CD14-positive monocyte (primary cell): ENCODE data around the gene PDE11A. TPM values are rescaled to one million over a fixed set of nuclear protein-coding genes. Genes with fewer than 3 reads are reported as not detected.
A peak's percentile ranks its signal among the peaks of the same experiment; 100 is the strongest.

ENCODE experiments used
- DNase-seq, 3 donors: peaks; one replicate each; pipeline ENCODE4 v3.0.0-alpha.2; 2011 to 2022
- H2AFZ ChIP-seq: 2 replicates; pipeline ENCODE4 v1.6.0; 2012; ENCODE audit warnings: mild to moderate bottlenecking, low read depth, low read length, inconsistent platforms; ENCODE audit not compliant: insufficient read depth, poor library complexity, severe bottlenecking
- H3K27ac ChIP-seq, 2 donors: 1 replicate in 1 of 2; 2 replicates in 1 of 2; pipeline ENCODE4 v1.5.1; 2012 to 2013; ENCODE audit warnings: low read length in 2 of 2, control low read depth in 1 of 2, inconsistent platforms in 1 of 2, low read depth in 1 of 2, mild to moderate bottlenecking in 1 of 2
- H3K27me3 ChIP-seq, 2 donors: one replicate each; pipeline versions ENCODE4 v1.6.0 to v1.6.1; 2011 to 2013; ENCODE audit warnings: low read length in 2 of 2; ENCODE audit not compliant: control insufficient read depth in 2 of 2, insufficient read depth in 2 of 2
- H3K36me3 ChIP-seq, 2 donors: replicated peaks in 1 of 2; 1 replicate in 1 of 2; 2 replicates in 1 of 2; pipeline versions ENCODE4 v1.5.1 to v1.6.1; 2012 to 2013; ENCODE audit warnings: low read length in 2 of 2, control low read depth in 1 of 2, inconsistent platforms in 1 of 2, mild to moderate bottlenecking in 1 of 2; ENCODE audit not compliant: insufficient read depth in 2 of 2, control insufficient read depth in 1 of 2
- H3K4me1 ChIP-seq, 2 donors: 1 replicate in 1 of 2; 2 replicates in 1 of 2; pipeline versions ENCODE4 v1.5.1 to v1.6.1; 2012 to 2013; ENCODE audit warnings: low read length in 2 of 2, control low read depth in 1 of 2, inconsistent platforms in 1 of 2, mild to moderate bottlenecking in 1 of 2, moderate library complexity in 1 of 2; ENCODE audit not compliant: insufficient read depth in 2 of 2, control insufficient read depth in 1 of 2
- H3K4me2 ChIP-seq: replicated peaks from 2 replicates; pipeline ENCODE3; 2012; ENCODE audit warnings: low read length, moderate library complexity, mild to moderate bottlenecking; ENCODE audit not compliant: poor library complexity, severe bottlenecking; ENCODE audit errors: extremely low read depth
- H3K4me3 ChIP-seq, 3 experiments: fragments of 200-600 bp in 1 of 3; sonication (generic) in 1 of 3; replicated peaks in 1 of 3; 1 replicate in 2 of 3; 2 replicates in 1 of 3; pipeline ENCODE4 v1.5.1; 2011 to 2013; ENCODE audit warnings: low read length in 3 of 3, mild to moderate bottlenecking in 3 of 3, control low read depth in 2 of 3, low read depth in 2 of 3, inconsistent platforms in 1 of 3, moderate library complexity in 1 of 3
- H3K79me2 ChIP-seq: 2 replicates; pipeline ENCODE4 v1.6.0; 2012; ENCODE audit warnings: mild to moderate bottlenecking, control low read depth, inconsistent platforms, low read length, moderate library complexity; ENCODE audit not compliant: insufficient read depth
- H3K9ac ChIP-seq: 2 replicates; pipeline ENCODE4 v1.6.0; 2017; ENCODE audit warnings: low read length, mild to moderate bottlenecking; ENCODE audit not compliant: insufficient read depth, poor library complexity, severe bottlenecking
- H3K9me3 ChIP-seq, 2 donors: replicated peaks in 1 of 2; 1 replicate in 1 of 2; 2 replicates in 1 of 2; pipeline versions ENCODE4 v1.5.1 to v1.6.1; 2012 to 2013; ENCODE audit warnings: low read length in 2 of 2, control low read depth in 1 of 2; ENCODE audit not compliant: control insufficient read depth in 1 of 2, insufficient read depth in 1 of 2
- H4K20me1 ChIP-seq: 2 replicates; pipeline ENCODE4 v1.6.0; 2012; ENCODE audit warnings: mild to moderate bottlenecking, low read length, control low read depth, moderate library complexity; ENCODE audit not compliant: insufficient read depth
- H3K27ac Mint-ChIP-seq, 7 donors: one replicate each; pipeline ENCODE4 v1.8.0; 2020; ENCODE audit warnings: mild to moderate bottlenecking in 7 of 7, mixed read lengths in 7 of 7, moderate library complexity in 6 of 7, inconsistent platforms in 2 of 7
- H3K27me3 Mint-ChIP-seq, 3 donors: one replicate each; pipeline ENCODE4 v1.8.0; 2021 to 2022; ENCODE audit warnings: low read depth in 3 of 3, mild to moderate bottlenecking in 3 of 3, mixed read lengths in 3 of 3, moderate library complexity in 3 of 3, inconsistent platforms in 1 of 3
- H3K36me3 Mint-ChIP-seq, 2 donors: one replicate each; pipeline ENCODE4 v1.8.0; 2020; ENCODE audit warnings: mixed read lengths in 2 of 2, inconsistent platforms in 1 of 2, mild to moderate bottlenecking in 1 of 2
- H3K4me1 Mint-ChIP-seq: one replicate; pipeline ENCODE4 v1.8.0; 2020; ENCODE audit warnings: mild to moderate bottlenecking, mixed read lengths
- H3K4me3 Mint-ChIP-seq, 2 donors: one replicate each; pipeline ENCODE4 v1.8.0; 2020; ENCODE audit warnings: mild to moderate bottlenecking in 2 of 2, mixed read lengths in 2 of 2, moderate library complexity in 1 of 2
- H3K9me3 Mint-ChIP-seq, 7 donors: one replicate each; pipeline ENCODE4 v1.8.0; 2020 to 2022; ENCODE audit warnings: mixed read lengths in 7 of 7, mild to moderate bottlenecking in 6 of 7, moderate library complexity in 6 of 7, inconsistent platforms in 2 of 7
- WGBS: methylation state at CpG from one replicate; pipeline ENCODE4 v1.1.5; 2013; ENCODE audit warnings: missing lambda C conversion rate; ENCODE audit not compliant: insufficient coverage; 5-methylcytosine and 5-hydroxymethylcytosine counted together
- intact Hi-C, 2 donors: fragments of 100-400 bp; cut with micrococcal nuclease; formaldehyde crosslinking; loops; one replicate each; pipeline versions ENCODE4 v1.15.0 to v1.15.1; 2023
- polyA plus RNA-seq, 3 donors: library from polyadenylated mRNA; depleted of rRNA in 1 of 3; unstranded in 2 of 3; stranded (reverse) in 1 of 3; fragments of 300-500 nt in 2 of 3; fragments of >200 nt in 1 of 3; fragmentation: Illumina TruSeq in 2 of 3; gene quantifications; 1 replicate in 2 of 3; 2 replicates in 1 of 3; pipeline ENCODE4 v1.2.3, GENCODE V29; 2012 to 2021
- TF ChIP-seq, protein P1 (sequence below): fragments of 200-600 bp; IDR thresholded peaks from one replicate; pipeline ENCODE4 v1.8.0; 2022; ENCODE audit warnings: antibody characterized with exemption, mild to moderate bottlenecking

PDE11A gene
- polyA plus RNA-seq, 3 donors, result not detected

DNA sequence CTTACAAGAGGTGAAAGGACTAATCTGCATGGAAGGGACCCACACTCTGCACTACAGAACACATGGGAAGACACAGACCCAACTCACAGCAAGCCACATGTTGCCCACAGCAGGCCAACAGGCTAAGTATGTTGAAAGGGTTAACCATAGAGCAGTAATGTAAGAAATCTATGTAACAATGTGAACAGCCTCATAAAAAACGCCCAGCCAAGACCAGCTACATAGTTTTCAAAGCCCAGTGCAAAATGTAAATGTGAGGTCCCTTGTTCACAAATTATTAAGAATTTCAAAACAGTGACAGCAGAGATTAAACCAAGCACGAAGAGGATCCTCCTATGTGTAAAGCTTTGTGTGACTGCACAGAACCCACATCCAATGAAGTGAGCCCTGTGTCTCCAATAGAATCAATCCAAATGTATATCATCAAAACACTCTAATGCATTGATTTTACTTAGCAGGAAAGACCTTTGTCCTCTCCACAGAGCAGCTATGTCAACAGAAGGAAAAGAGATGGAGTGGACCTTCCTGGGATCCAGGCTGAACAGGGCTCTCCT lies 469.9 kb downstream of the PDE11A start:
- Histone ChIP-seq H3K36me3 (no peaks in the 10 kb centered on the region), H3K4me3 (no peak overlapping the region), H3K79me2 (no peaks in the 10 kb centered on the region), H3K27ac (no peak overlapping the region), H3K4me1 (no peaks in the 10 kb centered on the region), H3K27me3 (no peaks in the 10 kb centered on the region), H4K20me1 (no peaks in the 10 kb centered on the region), H3K9ac (no peak overlapping the region), H3K9me3 (no peaks in the 10 kb centered on the region), H3K4me2 (no peak overlapping the region), H2AFZ (no peak overlapping the region)
- Mint-ChIP-seq H3K4me1 (no peaks in the 10 kb centered on the region), H3K27ac (no peak overlapping the region), H3K27me3 (no peaks in the 10 kb centered on the region), H3K4me3 (no peak overlapping the region), H3K9me3 (peaks cover 0 to 6% (median 2%) of the 10 kb centered on the region in 7 donors), H3K36me3 (no peaks in the 10 kb centered on the region)
- TF ChIP-seq, protein P1, sequence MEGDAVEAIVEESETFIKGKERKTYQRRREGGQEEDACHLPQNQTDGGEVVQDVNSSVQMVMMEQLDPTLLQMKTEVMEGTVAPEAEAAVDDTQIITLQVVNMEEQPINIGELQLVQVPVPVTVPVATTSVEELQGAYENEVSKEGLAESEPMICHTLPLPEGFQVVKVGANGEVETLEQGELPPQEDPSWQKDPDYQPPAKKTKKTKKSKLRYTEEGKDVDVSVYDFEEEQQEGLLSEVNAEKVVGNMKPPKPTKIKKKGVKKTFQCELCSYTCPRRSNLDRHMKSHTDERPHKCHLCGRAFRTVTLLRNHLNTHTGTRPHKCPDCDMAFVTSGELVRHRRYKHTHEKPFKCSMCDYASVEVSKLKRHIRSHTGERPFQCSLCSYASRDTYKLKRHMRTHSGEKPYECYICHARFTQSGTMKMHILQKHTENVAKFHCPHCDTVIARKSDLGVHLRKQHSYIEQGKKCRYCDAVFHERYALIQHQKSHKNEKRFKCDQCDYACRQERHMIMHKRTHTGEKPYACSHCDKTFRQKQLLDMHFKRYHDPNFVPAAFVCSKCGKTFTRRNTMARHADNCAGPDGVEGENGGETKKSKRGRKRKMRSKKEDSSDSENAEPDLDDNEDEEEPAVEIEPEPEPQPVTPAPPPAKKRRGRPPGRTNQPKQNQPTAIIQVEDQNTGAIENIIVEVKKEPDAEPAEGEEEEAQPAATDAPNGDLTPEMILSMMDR, result no peak
- no CpG with 5 or more reads among the region's 2 CpGs for WGBS
- DNase-seq, result no peak
- intact Hi-C loops, result no loop called here

DNA sequence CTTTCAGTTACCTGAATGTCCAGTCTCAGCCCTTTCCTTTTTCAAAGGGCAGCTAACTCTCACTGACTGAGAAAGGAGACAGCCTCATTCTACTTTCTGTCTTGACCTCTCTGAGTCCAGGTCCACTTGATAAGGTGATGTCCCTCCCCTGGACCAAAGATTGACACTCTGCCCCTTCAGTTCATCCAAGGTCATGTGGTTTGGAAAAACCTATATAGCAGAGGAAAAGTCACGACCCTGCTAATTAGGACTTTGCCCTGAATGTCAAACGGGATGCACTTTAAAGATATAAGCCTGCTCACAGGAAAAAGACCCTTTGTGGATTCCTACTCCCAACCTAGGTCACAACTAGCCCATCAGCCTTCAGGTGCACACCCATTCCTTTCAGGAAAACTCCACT lies 471.7 kb downstream of the PDE11A start:
- no peak for DNase-seq
- peak overlapping the region in 1 of 7 donors; percentile 65 for H3K27ac Mint-ChIP-seq
- H3K9ac ChIP-seq, result no peak overlapping the region
- H2AFZ ChIP-seq, result no peak overlapping the region
- no peaks in the 10 kb centered on the region for H3K4me1 Mint-ChIP-seq
- intact Hi-C loops, result no loop called here
- H3K36me3 ChIP-seq, result no peaks in the 10 kb centered on the region
- WGBS, result 80% methylated on average over 1 of the region's 2 CpGs
- H3K4me3 ChIP-seq, result no peak overlapping the region
- no peaks in the 10 kb centered on the region for H3K9me3 ChIP-seq
- TF ChIP-seq, protein P1, result no peak
- H3K9me3 Mint-ChIP-seq, result peaks cover 0 to 6% (median 2%) of the 10 kb centered on the region in 7 donors
- no peak overlapping the region for H3K27ac ChIP-seq
- H3K79me2 ChIP-seq, result no peaks in the 10 kb centered on the region
- no peaks in the 10 kb centered on the region for H3K4me1 ChIP-seq
- H3K4me3 Mint-ChIP-seq, result no peak overlapping the region
- no peaks in the 10 kb centered on the region for H3K36me3 Mint-ChIP-seq
- H3K27me3 Mint-ChIP-seq, result no peaks in the 10 kb centered on the region
- no peaks in the 10 kb centered on the region for H3K27me3 ChIP-seq
- H3K4me2 ChIP-seq, result no peak overlapping the region
- no peaks in the 10 kb centered on the region for H4K20me1 ChIP-seq
